Right lobe of liver (tissue), 6 donors: ENCODE results near the gene ST6GALNAC4. TPM values are rescaled to one million over a fixed set of nuclear protein-coding genes. Genes with fewer than 3 reads are reported as not detected.

ENCODE experiments used
- ATAC-seq, 4 donors: fragments of 200-7000 bp; cut with Tn5 transposase; one replicate each; pipeline ENCODE4 v1.9.1; 2020; ENCODE audit warnings: mild to moderate bottlenecking in 4 of 4, moderate library complexity in 4 of 4
- DNase-seq, 3 donors: peaks; one replicate each; pipeline ENCODE4 v3.0.0-alpha.2; 2020
- H3K27ac ChIP-seq, 3 donors: fragments of 200-600 bp; one replicate each; pipeline ENCODE4 v1.8.0; 2022
- H3K27me3 ChIP-seq, 2 donors: fragments of 200-600 bp; one replicate each; pipeline ENCODE4 v1.8.0; 2022
- H3K36me3 ChIP-seq, 4 donors: fragments of 200-600 bp; sonication (generic) in 1 of 4; one replicate each; pipeline versions ENCODE4 v1.5.1 to v1.8.0; 2017 to 2022; ENCODE audit warnings: control low read depth in 1 of 4
- H3K4me1 ChIP-seq, 4 donors: fragments of 200-600 bp; sonication (generic) in 1 of 4; one replicate each; pipeline versions ENCODE4 v1.5.1 to v1.8.0; 2017 to 2022; ENCODE audit warnings: control low read depth in 1 of 4
- H3K4me3 ChIP-seq, 3 donors: fragments of 200-600 bp; one replicate each; pipeline ENCODE4 v1.8.0; 2022
- H3K9me3 ChIP-seq, 4 donors: fragments of 200-600 bp; sonication (generic) in 1 of 4; one replicate each; pipeline versions ENCODE4 v1.5.1 to v1.8.0; 2017 to 2022; ENCODE audit warnings: control low read depth in 1 of 4
- CTCF ChIP-seq, 4 donors: fragments of 200-600 bp in 3 of 4; fragments of 450-650 bp in 1 of 4; IDR thresholded peaks; one replicate each; pipeline versions ENCODE4 v1.5.1 to v1.8.0; 2016 to 2022; ENCODE audit warnings: antibody characterized with exemption in 4 of 4, mild to moderate bottlenecking in 2 of 4
- POLR2A ChIP-seq: fragments of 450-650 bp; IDR thresholded peaks from one replicate; pipeline ENCODE4 v1.6.1; 2017; ENCODE audit warnings: antibody characterized with exemption, mild to moderate bottlenecking
- WGBS: methylation state at CpG from one replicate; pipeline ENCODE4 v1.1.6; 2018; ENCODE audit warnings: low coverage, low lambda C conversion rate; ENCODE audit not compliant: insufficient coverage; ENCODE audit errors: missing lambda C conversion rate; 5-methylcytosine and 5-hydroxymethylcytosine counted together
- intact Hi-C, 2 donors: fragments of 100-400 bp; cut with DNase I; formaldehyde crosslinking; loops; one replicate each; pipeline versions ENCODE4 v1.11.2 to v1.14.1; 2022
- total RNA-seq, 6 experiments: library from RNA; depleted of rRNA in 2 of 6; stranded (reverse); fragments of >200 nt in 2 of 6; fragmentation: NEBNext Ultra II Directional in 3 of 6; extraction: Animal tissue kit (Norgen Biotek cat#: 25700) in 3 of 6; gene quantifications; one replicate each; pipeline versions ENCODE4 v1.1.0 to v1.2.4, GENCODE V29; 2016 to 2023
- donor health status: DM: no; HTN: yes; CAD: no.
- donor health status: DM: no; HTN: no; CAD: no.
- donor health status: DM: no; HTN: no; CAD: no.
- donor health status: DM: no; HTN: yes; CAD: no.
- donor health status: DM: no; HTN: yes; CAD: no.

ST6GALNAC4 gene
- total RNA-seq, 6 experiments from 2014 or later = 3.2 to 23.8 (median 11.2) TPM

GRCh38 chr9:127874301-127875221, 42.3 kb downstream of the ST6GALNAC4 start:
- 93% methylated on average over 3 of the region's 19 CpGs for WGBS
- Histone ChIP-seq H3K36me3 (peaks cover 0 to 5% (median 0%) of the 10 kb centered on the region in 4 donors), H3K27me3 (no peaks in the 10 kb centered on the region), H3K27ac (no peak overlapping the region), H3K9me3 (no peaks in the 10 kb centered on the region), H3K4me1 (peaks cover 0 to 29% (median 15%) of the 10 kb centered on the region in 4 donors), H3K4me3 (no peak overlapping the region)
- DNase-seq = no peak
- intact Hi-C loops = loop anchor here (10.0 kb wide), 2 partner anchors 60 to 140 kb away; partner anchors contain the start of gene TOR2A (in 1 of the 2)
- peak in 1 of 4 donors; percentile 9 for ATAC-seq
- TF ChIP-seq CTCF (IDR thresholded peaks at IDR 0.05) (no peak), POLR2A (no peak)

- 20% methylated on average over 2 of the region's 10 CpGs for WGBS
- intact Hi-C loops = loop anchor here (10.0 kb wide), 2 partner anchors 59 to 139 kb away; partner anchors contain the start of gene TOR2A (in 1 of the 2)
- ATAC-seq = peak; percentile 50 to 59 (median 58)
- peaks cover 0 to 5% (median 0%) of the 10 kb centered on the region in 4 donors for H3K36me3 ChIP-seq
- no peaks in the 10 kb centered on the region for H3K27me3 ChIP-seq
- H3K4me3 ChIP-seq = no peak overlapping the region
- H3K9me3 ChIP-seq = no peaks in the 10 kb centered on the region
- H3K4me1 ChIP-seq = peaks cover 0 to 31% (median 15%) of the 10 kb centered on the region in 4 donors
- no peak for TF ChIP-seq CTCF (IDR thresholded peaks at IDR 0.05)
- no peak for TF ChIP-seq POLR2A
- H3K27ac ChIP-seq = no peak overlapping the region
- DNase-seq = peak; percentile 84 to 86 (median 85)
Observed at GRCh38 chr9:127873886-127874285, 43.0 kb downstream of the ST6GALNAC4 start.

- no peaks in the 10 kb centered on the region for H3K9me3 ChIP-seq
- H3K27ac ChIP-seq = no peak overlapping the region
- DNase-seq (peak in 1 of 3 donors; percentile 49), ATAC-seq (no peak)
- intact Hi-C loops = loop anchor here (10.0 kb wide), 2 partner anchors 58 to 138 kb away; partner anchors contain the start of gene TOR2A (in 1 of the 2)
- TF ChIP-seq POLR2A = no peak
- TF ChIP-seq CTCF (IDR thresholded peaks at IDR 0.05) = no peak
- peaks cover 0 to 5% (median under 1%) of the 10 kb centered on the region in 4 donors for H3K36me3 ChIP-seq
- no peak overlapping the region for H3K4me3 ChIP-seq
- WGBS = 66% methylated on average over 6 of the region's 19 CpGs
- H3K4me1 ChIP-seq = peaks cover 0 to 31% (median 15%) of the 10 kb centered on the region in 4 donors
- no peaks in the 10 kb centered on the region for H3K27me3 ChIP-seq
Observed at GRCh38 chr9:127873223-127873691, 43.6 kb downstream of the ST6GALNAC4 start.

GRCh38 chr9:127872369-127873222, 44.2 kb downstream of the ST6GALNAC4 start:
- ATAC-seq (no peak), DNase-seq (no peak)
- Histone ChIP-seq H3K9me3 (no peaks in the 10 kb centered on the region), H3K36me3 (peaks cover 0 to 5% (median 2%) of the 10 kb centered on the region in 4 donors), H3K4me1 (peaks cover 0 to 25% (median 12%) of the 10 kb centered on the region in 4 donors), H3K4me3 (no peak overlapping the region), H3K27me3 (no peaks in the 10 kb centered on the region), H3K27ac (no peak overlapping the region)
- WGBS = no CpG with 5 or more reads among the region's 20 CpGs
- no peak for TF ChIP-seq POLR2A
- intact Hi-C loops = loop anchor here (10.0 kb wide), 2 partner anchors 58 to 138 kb away; partner anchors contain the start of gene TOR2A (in 1 of the 2)
